Stimulated activated effector memory CD8-positive, alpha-beta T cell treated with anti-CD3 and anti-CD28 coated beads, Interleukin-12 subunit alpha, Interleukin-12 subunit beta, amount 100 ng/mL, for 72 hours (primary cell): Measurements from ENCODE around the gene LYRM1.
"Not testable (repeated sequence)": the region's sequence is repeated elsewhere in the genome, so short reads cannot be mapped to it uniquely, and the experiment has no call there.

Experiments used
- ATAC-seq: fragments of 150-1000 bp; cut with Tn5 transposase; 2 replicates; pipeline ENCODE4 v1.10.0; 2021
- DNase-seq, 2 donors: peaks; one replicate each; pipeline ENCODE4 v3.0.0; 2021 to 2022; ENCODE audit warnings: low spot score in 2 of 2
- H3K27ac Mint-ChIP-seq: one replicate; pipeline ENCODE4 v1.8.0; 2022; ENCODE audit warnings: mild to moderate bottlenecking, mixed read lengths
- H3K36me3 Mint-ChIP-seq: one replicate; pipeline ENCODE4 v1.8.0; 2022; ENCODE audit warnings: mild to moderate bottlenecking, mixed read lengths
- H3K4me1 Mint-ChIP-seq: one replicate; pipeline ENCODE4 v1.8.0; 2022; ENCODE audit warnings: mixed read lengths
- H3K4me3 Mint-ChIP-seq: one replicate; pipeline ENCODE4 v1.8.0; 2022; ENCODE audit warnings: mild to moderate bottlenecking, mixed read lengths
- H3K9me3 Mint-ChIP-seq: one replicate; pipeline ENCODE4 v1.8.0; 2022; ENCODE audit warnings: mixed read lengths

The LYRM1 gene

DNA sequence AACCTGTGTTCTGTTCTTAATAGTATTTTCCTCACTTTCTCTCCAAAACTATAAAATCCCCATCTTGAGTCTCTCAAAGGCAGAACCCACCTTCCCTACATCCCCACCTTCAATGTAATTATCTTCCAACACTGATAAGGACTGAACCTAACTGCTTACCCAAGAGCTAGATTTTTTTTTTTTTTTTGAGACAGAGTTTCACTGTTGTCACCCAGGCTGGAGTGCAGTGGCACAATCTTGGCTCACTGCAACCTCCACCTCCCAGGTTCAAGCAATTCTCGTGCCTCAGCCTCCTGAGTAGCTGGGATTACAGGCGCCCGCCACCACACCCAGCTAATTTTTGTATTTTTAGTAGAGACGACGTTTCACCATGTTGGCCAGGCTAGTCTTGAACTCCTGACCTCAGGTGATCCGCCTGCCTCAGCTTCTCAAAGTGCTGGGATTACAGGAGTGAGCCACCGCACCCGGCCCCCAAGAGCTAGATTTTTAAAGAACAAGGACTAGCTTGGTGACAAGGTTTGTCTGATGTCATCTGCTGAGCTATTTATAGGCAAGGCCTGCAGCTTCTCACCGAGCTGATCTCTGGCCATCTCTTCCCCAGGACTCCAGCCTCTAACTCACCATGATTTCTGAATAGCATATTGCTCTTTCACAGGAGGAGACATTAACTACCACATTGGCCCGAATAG is 29.2 kb downstream of the LYRM1 start:
- not testable (repeated sequence) for H3K4me3 Mint-ChIP-seq, DNase-seq, H3K4me1 Mint-ChIP-seq, H3K9me3 Mint-ChIP-seq, ATAC-seq, H3K27ac Mint-ChIP-seq
- peaks cover 17% of the 10 kb centered on the region for H3K36me3 Mint-ChIP-seq

- no peak overlapping the region for H3K27ac Mint-ChIP-seq
- H3K9me3 Mint-ChIP-seq, result no peaks in the 10 kb centered on the region
Measured at GRCh38 chr16:20930365-20930690, 29.8 kb downstream of the LYRM1 start.

GRCh38 chr16:20931066-20931600 is 30.6 kb downstream of the LYRM1 start:
- H3K4me3 Mint-ChIP-seq, result no peak overlapping the region

More at GRCh38 chr16:20930365-20930690, 29.8 kb downstream of the LYRM1 start:
- ATAC-seq, result no peak
- peaks cover 13% of the 10 kb centered on the region for H3K36me3 Mint-ChIP-seq
- no peak overlapping the region for H3K4me3 Mint-ChIP-seq
- DNase-seq, result no peak
- no peaks in the 10 kb centered on the region for H3K4me1 Mint-ChIP-seq

GRCh38 chr16:20933589-20933988 is 33.0 kb downstream of the LYRM1 start:
- Mint-ChIP-seq H3K9me3 (no peaks in the 10 kb centered on the region), H3K27ac (no peak overlapping the region), H3K4me3 (no peak overlapping the region), H3K36me3 (peaks cover 5% of the 10 kb centered on the region), H3K4me1 (peaks cover 10% of the 10 kb centered on the region)
- DNase-seq (no peak), ATAC-seq (no peak)

More at GRCh38 chr16:20931066-20931600, 30.6 kb downstream of the LYRM1 start:
- H3K9me3 Mint-ChIP-seq, result no peaks in the 10 kb centered on the region
- H3K27ac Mint-ChIP-seq, result no peak overlapping the region
- DNase-seq (no peak), ATAC-seq (no peak)
- H3K36me3 Mint-ChIP-seq, result peaks cover 5% of the 10 kb centered on the region
- no peaks in the 10 kb centered on the region for H3K4me1 Mint-ChIP-seq

- ATAC-seq (no peak), DNase-seq (no peak)
- H3K4me1 Mint-ChIP-seq, result peaks cover 32% of the 10 kb centered on the region
- peaks cover 6% of the 10 kb centered on the region for H3K36me3 Mint-ChIP-seq
- H3K9me3 Mint-ChIP-seq, result no peaks in the 10 kb centered on the region
- peak overlapping the region; percentile 41 for H3K4me3 Mint-ChIP-seq
- H3K27ac Mint-ChIP-seq, result peak overlapping the region; percentile 74
Measured at GRCh38 chr16:20937736-20938135, 37.2 kb downstream of the LYRM1 start.

GRCh38 chr16:20938426-20938825 is 37.9 kb downstream of the LYRM1 start:
- Mint-ChIP-seq H3K9me3 (no peaks in the 10 kb centered on the region), H3K36me3 (peaks cover 6% of the 10 kb centered on the region), H3K27ac (peak overlapping the region; percentile 74), H3K4me1 (peaks cover 37% of the 10 kb centered on the region), H3K4me3 (peak overlapping the region; percentile 41)
- ATAC-seq (peak; percentile 90), DNase-seq (no peak)

DNA sequence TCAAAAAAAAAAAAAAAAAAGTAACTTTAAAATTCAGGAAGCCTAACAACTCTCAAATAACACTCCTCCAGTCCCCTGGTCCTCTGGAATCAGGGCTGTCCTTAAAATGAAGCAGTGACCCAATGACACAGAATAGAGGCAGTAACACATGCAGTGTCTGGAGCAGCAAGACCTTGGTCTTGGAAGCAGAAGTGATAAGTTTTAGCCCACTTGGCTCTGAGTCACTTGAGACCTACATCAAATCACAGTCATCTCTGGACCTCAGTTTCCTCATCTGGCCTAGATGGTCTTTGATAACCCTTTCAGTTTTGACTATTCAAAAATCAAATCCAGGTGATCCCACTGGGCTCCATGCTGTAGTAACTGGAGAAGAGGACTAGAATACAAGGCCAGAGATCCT is 39.0 kb downstream of the LYRM1 start:
- ATAC-seq (peak; percentile 72), DNase-seq (no peak)
- H3K9me3 Mint-ChIP-seq, result no peaks in the 10 kb centered on the region
- H3K36me3 Mint-ChIP-seq, result peaks cover 6% of the 10 kb centered on the region
- H3K4me1 Mint-ChIP-seq, result peaks cover 47% of the 10 kb centered on the region
- no peak overlapping the region for H3K27ac Mint-ChIP-seq
- no peak overlapping the region for H3K4me3 Mint-ChIP-seq

DNA sequence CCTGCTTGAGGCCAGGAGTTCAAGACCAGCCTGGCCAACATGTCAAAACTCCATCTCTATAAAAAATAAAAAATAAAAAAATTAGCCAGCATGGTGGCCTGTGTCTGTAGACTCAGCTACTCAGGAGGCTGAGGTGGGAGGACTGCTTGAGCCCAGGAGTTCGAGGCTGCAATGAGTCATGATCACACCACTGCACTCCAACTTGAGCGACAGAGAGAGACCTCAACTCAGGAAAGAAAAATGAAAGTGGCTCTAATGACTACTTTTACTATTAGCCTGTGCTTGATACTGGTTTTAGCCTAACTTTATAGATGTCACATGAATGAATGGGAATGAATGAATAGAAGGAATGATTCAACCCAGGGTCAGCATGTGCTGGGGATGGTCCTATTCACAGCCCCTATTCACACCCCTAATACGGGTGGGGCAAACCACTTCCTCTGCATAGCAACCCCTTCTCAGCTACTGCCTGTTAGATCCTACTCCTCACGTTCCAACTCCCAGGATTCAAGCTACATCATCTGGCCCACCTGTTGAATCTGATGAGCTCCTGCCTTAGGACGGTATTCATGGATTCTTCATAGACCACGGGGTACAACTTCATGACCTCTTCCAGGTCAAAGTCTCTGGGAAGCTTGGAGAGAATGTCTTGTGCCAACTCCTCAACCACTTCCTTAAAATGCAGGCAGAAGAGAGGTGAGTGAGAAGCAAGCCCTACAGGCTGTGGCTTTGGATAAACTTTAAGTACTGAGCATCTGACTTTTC is 40.5 kb downstream of the LYRM1 start:
- Mint-ChIP-seq H3K4me1 (peaks cover 57% of the 10 kb centered on the region), H3K4me3 (no peak overlapping the region)
- no peak for DNase-seq

GRCh38 chr16:20941636-20941926 is 41.0 kb downstream of the LYRM1 start:
- no peak overlapping the region for H3K27ac Mint-ChIP-seq
- DNase-seq (no peak), ATAC-seq (no peak)
- peaks cover 6% of the 10 kb centered on the region for H3K36me3 Mint-ChIP-seq
- H3K4me1 Mint-ChIP-seq, result peaks cover 60% of the 10 kb centered on the region
- H3K4me3 Mint-ChIP-seq, result no peak overlapping the region
- no peaks in the 10 kb centered on the region for H3K9me3 Mint-ChIP-seq

More for the DNA sequence above, 40.5 kb downstream of the LYRM1 start:
- ATAC-seq, result no peak
- Mint-ChIP-seq H3K27ac (no peak overlapping the region), H3K36me3 (peaks cover 6% of the 10 kb centered on the region), H3K9me3 (no peaks in the 10 kb centered on the region)

- Mint-ChIP-seq H3K4me3 (no peak overlapping the region), H3K27ac (no peak overlapping the region), H3K4me1 (peaks cover 60% of the 10 kb centered on the region), H3K36me3 (peaks cover 6% of the 10 kb centered on the region), H3K9me3 (no peaks in the 10 kb centered on the region)
- ATAC-seq, result no peak
- DNase-seq, result no peak
Measured at GRCh38 chr16:20942256-20942655, 41.7 kb downstream of the LYRM1 start.

DNA sequence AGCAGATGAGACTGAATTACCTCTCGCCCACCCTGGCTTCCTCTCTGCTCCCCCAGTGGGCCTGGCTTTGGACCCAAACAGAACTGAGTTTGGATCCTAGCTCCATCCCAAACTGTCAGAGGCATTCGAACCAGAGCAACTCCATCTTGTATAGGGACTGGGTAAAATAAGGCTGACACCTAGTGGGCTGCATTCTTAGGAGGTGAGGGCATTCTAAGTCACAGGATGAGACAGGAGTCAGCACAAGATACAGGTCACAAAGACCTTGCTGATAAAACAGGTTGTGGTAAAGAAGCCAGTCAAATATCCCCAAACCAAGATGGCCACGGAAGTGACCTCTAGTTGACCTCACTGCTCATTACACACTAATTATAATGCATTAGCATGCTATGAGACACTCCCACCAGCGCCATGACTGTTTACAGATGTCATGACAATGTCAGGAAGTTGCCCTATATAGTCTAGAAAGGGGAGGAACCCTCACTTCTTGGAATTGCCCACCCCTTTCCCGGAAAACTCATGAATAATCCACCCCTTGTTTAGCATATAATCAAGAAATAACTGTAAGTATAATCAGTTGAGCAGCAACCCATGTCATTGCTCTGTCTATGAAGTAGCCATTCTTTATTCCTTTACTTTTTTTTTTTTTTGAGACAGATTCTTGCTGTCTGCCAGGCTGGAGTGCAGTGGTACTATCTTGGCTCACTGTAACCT is 44.4 kb downstream of the LYRM1 start:
- Mint-ChIP-seq H3K4me3 (no peak overlapping the region), H3K4me1 (peaks cover 44% of the 10 kb centered on the region), H3K9me3 (no peaks in the 10 kb centered on the region), H3K27ac (peak overlapping the region; percentile 72), H3K36me3 (no peaks in the 10 kb centered on the region)
- peak; percentile 40 to 82 for DNase-seq
- ATAC-seq, result peak; percentile 93

DNA sequence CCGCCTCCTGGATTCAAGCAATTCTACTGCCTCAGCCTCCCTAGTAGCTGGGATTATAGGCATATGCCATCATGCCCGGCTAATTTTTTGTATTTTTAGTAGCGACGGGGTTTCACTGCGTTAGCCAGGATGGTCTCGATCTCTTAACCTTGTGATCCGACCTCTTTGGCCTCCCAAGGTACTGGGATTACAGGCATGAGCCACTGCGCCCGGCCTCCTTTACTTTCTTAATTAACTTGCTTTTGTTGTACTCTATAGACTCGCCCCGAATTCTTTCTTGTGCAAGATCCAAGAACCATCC is 45.0 kb downstream of the LYRM1 start:
- H3K9me3 Mint-ChIP-seq, DNase-seq, H3K36me3 Mint-ChIP-seq, ATAC-seq, H3K4me3 Mint-ChIP-seq: not testable (repeated sequence)
- peak overlapping the region; percentile 72 for H3K27ac Mint-ChIP-seq
- H3K4me1 Mint-ChIP-seq, result peaks cover 44% of the 10 kb centered on the region

GRCh38 chr16:20946015-20946629 is 45.6 kb downstream of the LYRM1 start:
- DNase-seq, result no peak
- H3K4me3 Mint-ChIP-seq, result no peak overlapping the region
- H3K27ac Mint-ChIP-seq, result peak overlapping the region; percentile 60
- ATAC-seq, result no peak
- H3K4me1 Mint-ChIP-seq, result peaks cover 41% of the 10 kb centered on the region
- no peaks in the 10 kb centered on the region for H3K36me3 Mint-ChIP-seq
- no peaks in the 10 kb centered on the region for H3K9me3 Mint-ChIP-seq

DNA sequence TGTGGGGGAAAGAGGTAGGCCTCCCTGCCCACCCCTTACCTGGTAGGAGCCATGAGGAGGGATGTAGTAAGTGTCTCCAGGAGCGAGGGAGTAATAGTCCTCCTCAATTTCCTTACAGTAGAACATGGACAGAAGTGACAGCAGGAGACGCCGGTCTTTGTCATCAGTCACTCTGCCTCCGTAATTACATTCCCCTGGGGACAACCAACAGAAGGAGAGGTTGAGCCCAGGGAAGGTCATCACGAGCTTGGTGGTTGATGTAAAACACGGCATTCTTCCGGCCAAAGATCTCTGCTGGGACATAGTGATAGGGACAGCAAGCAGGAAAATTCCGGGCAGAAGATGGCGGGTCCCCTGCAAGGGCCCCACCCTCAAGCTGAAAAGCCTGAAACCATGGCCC is 47.9 kb downstream of the LYRM1 start:
- Mint-ChIP-seq H3K4me3 (no peak overlapping the region), H3K27ac (no peak overlapping the region), H3K9me3 (no peaks in the 10 kb centered on the region), H3K36me3 (no peaks in the 10 kb centered on the region), H3K4me1 (peaks cover 23% of the 10 kb centered on the region)
- no peak for DNase-seq
- ATAC-seq, result no peak

GRCh38 chr16:20949660-20950059 is 49.1 kb downstream of the LYRM1 start:
- Mint-ChIP-seq H3K9me3 (no peaks in the 10 kb centered on the region), H3K4me3 (no peak overlapping the region), H3K36me3 (no peaks in the 10 kb centered on the region), H3K4me1 (peaks cover 13% of the 10 kb centered on the region), H3K27ac (no peak overlapping the region)
- DNase-seq (no peak), ATAC-seq (no peak)
